HG03565 (cell line): ENCODE measurements around the gene DNAAF1.
"Not testable (repeated sequence)": the region's sequence is repeated elsewhere in the genome, so short reads cannot be mapped to it uniquely, and the experiment has no call there.

Experiments used
- ATAC-seq: cut with Tn5 transposase; IDR thresholded peaks from one replicate; pipeline ENCODE4 v1.9.1; 2021; ENCODE audit warnings: mild to moderate bottlenecking, moderate library complexity; ENCODE audit not compliant: unreplicated experiment

The DNAAF1 gene

GRCh38 chr16:84182680-84183571 is 37.8 kb downstream of the DNAAF1 start:
- ATAC-seq = no peak

- ATAC-seq = no peak
Measured at GRCh38 chr16:84183572-84183875, 38.4 kb downstream of the DNAAF1 start.

GRCh38 chr16:84183911-84184591 is 38.9 kb downstream of the DNAAF1 start:
- no peak for ATAC-seq

DNA sequence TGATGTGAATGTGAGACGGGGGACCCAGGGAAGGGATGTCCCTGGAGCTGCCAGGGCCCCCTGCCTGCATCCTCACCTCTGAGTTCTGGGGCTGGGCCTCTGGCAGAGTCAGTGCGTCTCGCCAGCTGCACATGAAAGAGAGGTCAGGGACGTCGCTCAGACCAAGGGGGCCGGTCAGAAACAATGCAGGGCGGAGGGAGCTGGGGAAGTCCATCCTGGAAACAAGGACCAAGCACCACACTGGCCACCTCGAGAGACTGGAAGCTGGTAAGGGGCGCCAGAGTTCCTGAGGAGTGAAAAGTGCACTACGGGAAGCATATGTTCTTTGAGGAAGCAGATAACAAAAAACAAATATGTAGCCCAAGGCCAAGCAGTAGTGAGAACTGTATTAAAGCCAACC is 39.7 kb downstream of the DNAAF1 start:
- no peak for ATAC-seq

DNA sequence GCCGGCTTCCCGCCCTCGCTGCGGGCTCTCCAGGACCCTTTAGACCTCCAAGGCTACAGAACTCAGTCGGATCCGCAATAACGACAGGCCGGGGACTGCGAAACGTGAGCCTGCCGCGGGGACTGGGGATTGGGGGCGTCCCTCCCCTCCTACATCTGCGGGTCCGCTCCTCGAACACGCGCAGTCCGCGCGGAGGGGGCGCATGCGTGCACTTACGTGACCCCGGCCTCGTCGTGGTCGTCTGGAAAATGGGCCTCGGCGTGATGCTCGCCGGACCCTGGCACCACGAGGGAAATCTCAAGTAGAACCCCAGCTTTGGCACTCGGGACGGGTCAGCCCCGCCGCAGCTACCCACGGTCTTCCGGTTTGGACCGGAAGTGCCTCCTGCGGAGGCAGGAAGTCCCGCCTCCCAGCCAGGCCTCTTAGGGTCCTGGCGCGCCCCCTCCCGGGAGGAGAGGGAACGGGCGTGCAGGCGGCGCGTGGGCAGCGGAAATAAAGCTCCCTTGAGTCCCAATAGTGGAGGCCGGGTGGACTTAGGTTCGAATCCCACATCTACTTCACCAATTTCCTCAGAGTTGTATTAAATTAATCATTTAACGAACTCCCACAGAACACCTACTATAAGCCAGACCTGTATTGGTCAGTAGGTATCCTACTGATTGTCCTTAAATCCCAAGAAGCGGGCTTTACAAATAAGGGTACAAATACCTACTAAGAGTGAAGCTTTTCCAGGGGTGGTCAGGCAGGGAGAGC is 41.8 kb downstream of the DNAAF1 start, which contains the start of gene TAF1C:
TAF1C (minus strand) TSS at position 373 of the 753 bp plus-strand sequence. CDS start 2,069 bp downstream, outside the sequence.
- peak; percentile 88 for ATAC-seq

DNA sequence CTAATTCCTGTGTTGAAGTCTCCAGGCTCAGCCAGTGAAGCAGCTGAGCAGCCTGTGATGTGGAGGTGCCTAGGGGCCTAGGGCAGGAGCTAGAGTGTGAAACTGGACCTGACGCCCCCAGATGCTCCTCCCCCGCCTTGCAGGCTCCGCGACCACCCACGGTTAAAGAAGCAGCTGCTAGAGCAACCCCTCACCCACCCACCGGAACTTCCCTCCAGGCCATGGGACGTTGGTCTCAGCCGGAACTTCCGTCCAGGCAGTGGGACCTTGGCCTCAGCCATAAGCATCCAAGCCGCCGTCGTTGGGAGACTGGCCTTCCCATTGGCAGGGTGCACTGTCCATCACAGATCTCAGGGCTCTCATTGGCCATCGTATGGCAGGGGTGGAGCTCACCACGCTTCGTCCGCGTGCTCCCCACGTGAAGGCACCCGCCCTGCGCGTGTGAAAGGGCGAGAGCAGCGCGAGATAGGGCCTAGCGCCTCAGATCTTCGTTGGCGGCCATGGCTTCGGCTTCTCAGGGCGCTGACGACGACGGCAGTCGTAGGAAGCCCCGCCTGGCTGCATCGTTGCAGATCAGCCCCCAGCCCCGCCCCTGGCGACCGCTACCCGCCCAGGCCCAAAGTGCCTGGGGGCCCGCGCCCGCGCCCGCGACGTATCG is 45.8 kb downstream of the DNAAF1 start, which contains the start of gene ADAD2:
ADAD2 (plus strand) TSS at position 427 of the 658 bp plus-strand sequence; CDS start at position 501, 74 bp downstream.
- no peak for ATAC-seq

DNA sequence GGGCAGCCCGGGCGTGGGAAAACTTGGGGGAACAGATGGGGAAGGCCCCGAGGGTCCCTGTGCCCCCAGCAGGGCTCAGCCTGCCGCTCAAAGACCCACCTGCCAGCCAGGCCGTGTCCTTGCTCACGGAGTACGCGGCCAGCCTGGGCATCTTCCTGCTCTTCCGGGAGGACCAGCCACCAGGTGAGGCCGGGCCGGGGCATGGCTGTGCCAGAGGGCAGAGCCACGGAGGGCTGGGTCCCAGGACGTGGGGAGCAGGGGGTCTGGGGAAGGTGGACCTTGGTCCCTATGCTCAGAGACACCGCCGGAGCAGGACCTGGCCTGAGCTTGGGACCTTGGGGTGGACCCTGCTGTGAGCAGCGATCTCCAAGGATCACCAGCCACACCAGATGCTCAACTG is 46.4 kb downstream of the DNAAF1 start:
- no peak for ATAC-seq

DNA sequence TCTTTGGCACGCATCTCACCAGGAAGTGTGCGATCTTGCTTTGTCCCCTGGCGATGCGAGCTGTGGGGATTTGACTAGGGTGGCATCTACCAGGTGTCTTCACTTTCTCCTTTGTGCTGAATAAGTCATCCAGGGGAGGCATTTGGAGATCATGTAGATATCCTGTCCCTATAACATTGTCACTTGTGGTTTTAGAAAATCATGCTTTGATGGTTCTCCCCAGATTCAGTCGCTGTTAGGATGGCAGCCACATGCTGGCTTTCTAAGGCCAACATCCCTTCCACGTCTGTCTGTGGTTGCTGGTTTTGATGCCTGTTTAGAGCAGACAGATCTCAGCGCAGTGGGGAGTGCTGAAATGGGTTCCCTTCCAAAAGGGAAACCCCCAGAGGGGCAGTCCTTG is 48.4 kb downstream of the DNAAF1 start:
- no peak for ATAC-seq

DNA sequence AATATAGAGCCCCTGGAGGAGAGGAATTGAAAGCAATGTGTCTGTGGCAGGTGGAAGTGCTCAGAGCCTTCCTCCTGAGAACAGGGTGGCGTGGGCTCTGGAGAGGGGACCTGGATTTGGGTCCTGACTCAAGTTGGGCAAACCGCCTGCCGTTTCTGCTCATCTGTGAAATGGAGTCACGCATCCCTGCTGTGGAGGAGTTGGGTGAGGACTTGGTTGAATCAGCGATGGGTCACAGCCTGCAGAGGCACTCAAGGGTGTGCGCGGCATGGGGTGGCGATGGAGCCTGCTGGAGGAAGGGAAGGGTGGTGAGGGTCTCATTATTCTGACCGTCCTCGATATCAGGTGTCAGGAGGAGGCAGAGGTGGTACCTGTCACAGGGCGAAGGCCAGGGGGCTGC is 48.9 kb downstream of the DNAAF1 start:
- no peak for ATAC-seq

DNA sequence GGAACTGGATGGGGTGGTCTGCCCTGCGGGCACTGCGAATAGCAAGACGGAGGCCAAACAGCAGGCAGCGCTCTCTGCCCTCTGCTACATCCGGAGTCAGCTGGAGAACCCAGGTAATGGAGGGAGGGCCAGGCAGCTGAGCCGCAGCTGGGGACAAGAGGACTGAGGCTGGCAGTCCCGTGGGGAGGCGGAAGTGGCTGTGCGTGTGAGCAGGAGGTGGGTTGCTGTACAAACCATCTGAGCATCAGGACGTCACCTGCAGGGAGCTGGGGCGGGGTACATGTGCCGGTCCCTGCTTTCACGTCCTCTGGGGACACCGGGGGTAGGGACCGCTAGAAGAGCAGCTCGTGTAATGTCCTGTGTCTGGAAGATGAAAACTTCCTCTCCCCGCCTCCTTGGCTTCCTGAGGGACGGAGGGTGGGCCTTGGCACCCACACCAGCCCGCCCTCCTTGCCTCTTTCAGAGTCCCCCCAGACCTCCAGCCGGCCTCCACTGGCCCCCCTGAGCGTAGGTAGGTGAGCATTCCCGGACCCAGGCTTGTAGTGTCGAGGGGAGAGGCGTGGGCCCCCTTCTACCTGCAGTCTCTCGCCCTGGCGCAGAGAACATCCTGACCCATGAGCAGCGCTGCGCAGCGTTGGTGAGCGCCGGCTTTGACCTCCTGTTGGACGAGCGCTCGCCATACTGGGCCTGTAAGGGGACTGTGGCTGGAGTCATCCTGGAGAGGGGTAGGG is 49.5 kb downstream of the DNAAF1 start:
- peak; percentile 38 for ATAC-seq

DNA sequence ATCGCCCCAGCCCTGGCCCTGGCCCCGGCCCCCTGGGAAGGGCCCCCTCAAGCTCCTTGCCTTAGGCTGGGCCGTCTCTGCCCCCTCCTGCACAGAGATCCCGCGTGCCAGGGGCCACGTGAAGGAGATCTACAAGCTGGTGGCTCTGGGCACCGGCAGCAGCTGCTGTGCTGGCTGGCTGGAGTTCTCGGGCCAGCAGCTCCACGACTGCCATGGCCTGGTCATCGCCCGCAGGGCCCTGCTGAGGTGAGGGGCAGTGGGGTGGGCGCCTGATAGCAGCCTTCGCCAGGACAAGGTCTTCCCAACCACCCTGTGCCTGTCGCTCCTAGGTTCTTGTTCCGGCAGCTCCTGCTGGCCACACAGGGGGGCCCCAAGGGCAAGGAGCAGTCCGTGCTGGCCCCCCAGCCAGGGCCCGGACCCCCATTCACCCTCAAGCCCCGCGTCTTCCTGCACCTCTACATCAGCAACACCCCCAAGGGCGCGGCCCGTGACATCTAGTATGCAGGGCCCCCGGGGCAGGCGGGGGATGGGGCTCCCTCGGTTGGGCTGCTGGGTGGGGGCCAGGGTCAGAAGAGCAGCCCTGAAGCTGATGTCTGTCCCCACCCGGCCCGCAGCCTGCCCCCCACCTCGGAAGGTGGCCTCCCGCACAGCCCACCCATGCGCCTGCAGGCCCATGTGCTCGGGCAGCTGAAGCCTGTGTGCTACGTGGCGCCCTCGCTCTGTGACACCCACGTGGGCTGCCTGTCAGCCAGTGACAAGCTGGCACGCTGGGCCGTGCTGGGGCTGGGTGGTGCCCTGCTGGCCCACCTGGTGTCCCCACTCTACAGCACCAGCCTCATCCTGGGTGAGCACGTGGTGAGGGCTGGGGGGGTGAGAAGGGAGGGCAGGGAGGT is 50.3 kb downstream of the DNAAF1 start:
- no peak for ATAC-seq

DNA sequence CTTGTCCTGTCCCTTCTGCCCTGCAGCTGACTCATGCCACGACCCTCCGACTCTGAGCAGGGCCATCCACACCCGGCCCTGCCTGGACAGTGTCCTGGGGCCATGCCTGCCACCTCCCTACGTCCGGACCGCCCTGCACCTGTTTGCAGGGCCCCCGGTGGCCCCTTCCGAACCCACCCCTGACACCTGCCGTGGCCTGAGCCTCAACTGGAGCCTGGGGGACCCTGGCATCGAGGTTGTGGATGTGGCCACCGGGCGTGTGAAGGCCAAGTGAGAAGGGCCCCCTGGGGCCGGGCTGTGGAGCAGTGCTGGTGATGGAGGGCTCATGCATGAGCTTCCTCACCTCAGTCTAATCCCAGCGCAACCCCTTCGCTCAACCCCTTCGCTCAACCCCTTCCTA is 51.0 kb downstream of the DNAAF1 start:
- no peak for ATAC-seq

GRCh38 chr16:84196727-84197394 is 51.8 kb downstream of the DNAAF1 start:
- ATAC-seq = no peak

- no peak for ATAC-seq
Measured at GRCh38 chr16:84197466-84198128, 52.5 kb downstream of the DNAAF1 start.

- no peak for ATAC-seq
Measured at GRCh38 chr16:84198401-84198800, 53.3 kb downstream of the DNAAF1 start.

DNA sequence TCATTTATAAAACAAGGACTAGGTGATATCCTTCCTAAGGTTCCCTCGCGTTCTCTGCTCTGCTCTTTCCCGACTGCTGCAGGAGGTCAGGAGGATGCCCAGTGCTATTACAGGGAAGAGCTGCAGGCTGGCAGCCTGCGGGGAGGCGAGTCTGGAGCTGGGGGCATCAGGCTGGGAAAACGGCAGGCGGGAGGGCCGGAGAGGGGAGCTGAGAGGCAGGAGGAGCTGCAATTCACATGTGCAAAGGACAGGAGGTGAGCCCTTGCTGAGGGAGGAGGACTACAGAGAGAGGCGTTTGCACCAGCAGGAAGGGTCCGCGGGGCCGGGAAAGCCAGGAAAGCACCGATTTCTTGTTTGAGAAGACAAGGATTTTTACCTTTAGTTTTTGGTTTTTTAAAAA is 54.0 kb downstream of the DNAAF1 start:
- no peak for ATAC-seq

- ATAC-seq = no peak
Measured at GRCh38 chr16:84199861-84200260, 54.8 kb downstream of the DNAAF1 start.

- not testable (repeated sequence) for ATAC-seq
Measured at GRCh38 chr16:84204551-84204950, 59.4 kb downstream of the DNAAF1 start.
